NOMO-1 treated with DMSO at 0.1 percent for 48 hours (cell line): ENCODE data around the gene SDK1.
"Not testable (repeated sequence)": the region's sequence is repeated elsewhere in the genome, so short reads cannot be mapped to it uniquely, and the experiment has no call there.

Experiments used
- DNase-seq: peaks from one replicate; lab custom pipeline; 2025; ENCODE audit not compliant: unreplicated experiment; lab: John Stamatoyannopoulos, UW

Gene SDK1

GRCh38 chr7:4209126-4209525 is 908.1 kb downstream of the SDK1 start:
- no peak for DNase-seq

- DNase-seq, result no peak
These were observed 908.9 kb downstream of the SDK1 start for GRCh38 chr7:4209966-4210365.

GRCh38 chr7:4210821-4211220 is 909.8 kb downstream of the SDK1 start:
- no peak for DNase-seq

- DNase-seq, result no peak
These were observed 910.2 kb downstream of the SDK1 start for GRCh38 chr7:4211261-4211660.

GRCh38 chr7:4212376-4212775 is 911.3 kb downstream of the SDK1 start:
- DNase-seq, result no peak

GRCh38 chr7:4214291-4215155 is 913.5 kb downstream of the SDK1 start:
- DNase-seq, result no peak

GRCh38 chr7:4215176-4215720 is 914.2 kb downstream of the SDK1 start:
- DNase-seq, result no peak

GRCh38 chr7:4216016-4216415 is 915.0 kb downstream of the SDK1 start:
- no peak for DNase-seq

- DNase-seq, result not testable (repeated sequence)
These were observed 916.1 kb downstream of the SDK1 start for GRCh38 chr7:4217126-4217660.

GRCh38 chr7:4218481-4218880 is 917.4 kb downstream of the SDK1 start:
- DNase-seq, result no peak

- no peak for DNase-seq
These were observed 919.0 kb downstream of the SDK1 start for GRCh38 chr7:4220011-4220410.

- no peak for DNase-seq
These were observed 920.0 kb downstream of the SDK1 start for GRCh38 chr7:4221043-4221442.

- no peak for DNase-seq
These were observed 921.6 kb downstream of the SDK1 start for GRCh38 chr7:4222676-4223075.

GRCh38 chr7:4225361-4225771 is 924.3 kb downstream of the SDK1 start:
- no peak for DNase-seq

- no peak for DNase-seq
These were observed 925.0 kb downstream of the SDK1 start for GRCh38 chr7:4225881-4226523.

GRCh38 chr7:4226524-4226882 is 925.5 kb downstream of the SDK1 start:
- no peak for DNase-seq

- no peak for DNase-seq
These were observed 926.3 kb downstream of the SDK1 start for GRCh38 chr7:4227105-4228010.

GRCh38 chr7:4230352-4230751 is 929.3 kb downstream of the SDK1 start:
- DNase-seq, result no peak

- DNase-seq, result no peak
These were observed 932.1 kb downstream of the SDK1 start for GRCh38 chr7:4233146-4233545.

- DNase-seq, result no peak
These were observed 932.8 kb downstream of the SDK1 start for GRCh38 chr7:4233621-4234497.
